ENCODE measurements around the gene GSS.

The GSS gene

GRCh38 chr20:34955231-34956040 lies at the start of gene GSS, which contains the start of gene MYH7B:
GSS (minus strand) TSS chr20:34955806; CDS start chr20:34951852, 3,954 bp downstream.
MYH7B (plus strand) TSS chr20:34955868; CDS start chr20:34978006, 22,138 bp downstream.
- DNase-seq: peak; percentile 88

- no peak for DNase-seq
These were observed 49.3 kb upstream of the GSS start for GRCh38 chr20:35004749-35005462.

- DNase-seq: no peak
These were observed 48.6 kb upstream of the GSS start for GRCh38 chr20:35004051-35004725.

- DNase-seq: no peak
These were observed 47.8 kb upstream of the GSS start for GRCh38 chr20:35003211-35004031.

GRCh38 chr20:35002426-35003210 lies 47.0 kb upstream of the GSS start:
- no peak for DNase-seq

GRCh38 chr20:35001596-35002362 lies 46.2 kb upstream of the GSS start:
- DNase-seq: no peak

- DNase-seq: no peak
These were observed 45.5 kb upstream of the GSS start for GRCh38 chr20:35000922-35001595.

- no peak for DNase-seq
These were observed 44.8 kb upstream of the GSS start for GRCh38 chr20:35000311-35000921.

GRCh38 chr20:34999782-35000181 lies 44.2 kb upstream of the GSS start:
- no peak for DNase-seq

GRCh38 chr20:34999021-34999451 lies 43.4 kb upstream of the GSS start:
- DNase-seq: no peak

- no peak for DNase-seq
These were observed 42.8 kb upstream of the GSS start for GRCh38 chr20:34998331-34998950.

GRCh38 chr20:34997774-34998173 lies 42.2 kb upstream of the GSS start:
- DNase-seq: no peak

- no peak for DNase-seq
These were observed 41.5 kb upstream of the GSS start for GRCh38 chr20:34997131-34997561.

GRCh38 chr20:34996243-34997028 lies 40.8 kb upstream of the GSS start:
- no peak for DNase-seq

- DNase-seq: no peak
These were observed 40.1 kb upstream of the GSS start for GRCh38 chr20:34995696-34996095.

GRCh38 chr20:34995192-34995591 lies 39.6 kb upstream of the GSS start:
- no peak for DNase-seq

- no peak for DNase-seq
These were observed 39.0 kb upstream of the GSS start for GRCh38 chr20:34994509-34995131.

GRCh38 chr20:34993941-34994508 lies 38.4 kb upstream of the GSS start:
- no peak for DNase-seq
